ENCODE data around the gene KRT4.

- no peak for TF ChIP-seq CTCF (IDR thresholded peaks at IDR 0.05)
- TF ChIP-seq POLR2A (IDR thresholded peaks at IDR 0.05; ENCODE audit: low read length), result no peak
- TF ChIP-seq ZNF302 (CRISPR knock-in tag; IDR thresholded peaks at IDR 0.05), result no peak
- TF ChIP-seq ZFP36 (IDR thresholded peaks at IDR 0.05; ENCODE audit: borderline replicate concordance, partially characterized antibody), result no peak
- TF ChIP-seq MAX (IDR thresholded peaks at IDR 0.05), result no peak
- TF ChIP-seq RARB (CRISPR knock-in tag; IDR thresholded peaks at IDR 0.05), result no peak
- TF ChIP-seq SMC3 (IDR thresholded peaks at IDR 0.05), result no peak
- no peak for TF ChIP-seq ELK1 (IDR thresholded peaks at IDR 0.05; ENCODE audit: low read depth, low read length)
- TF ChIP-seq PHF8 (IDR thresholded peaks at IDR 0.05; ENCODE audit: borderline replicate concordance, low read depth), result no peak
- no peak for TF ChIP-seq REST (IDR thresholded peaks at IDR 0.05)
These were observed 17.5 kb downstream of the KRT4 start for GRCh38 chr12:52796429-52796794.

Measured in A549 (cell line).